T-helper 1 cell treated with Interleukin-12 subunit alpha and Interleukin-12 subunit beta and Interleukin-4 antibody, amounts not matched to agents 30 μg/mL and 1 μg/mL, for 36 hours (primary cell): ENCODE results near the gene IDNK.

Experiments
- H3K27ac Mint-ChIP-seq: one replicate; pipeline ENCODE4 v1.8.0; 2021; ENCODE audit warnings: mild to moderate bottlenecking, mixed read lengths
- H3K27me3 Mint-ChIP-seq: one replicate; pipeline ENCODE4 v1.8.0; 2021; ENCODE audit warnings: low read depth, mixed read lengths
- H3K36me3 Mint-ChIP-seq: one replicate; pipeline ENCODE4 v1.8.0; 2021; ENCODE audit warnings: low read depth, mixed read lengths
- H3K4me1 Mint-ChIP-seq: one replicate; pipeline ENCODE4 v1.8.0; 2021; ENCODE audit warnings: low read depth, mixed read lengths
- H3K4me3 Mint-ChIP-seq: one replicate; pipeline ENCODE4 v1.8.0; 2021; ENCODE audit warnings: mild to moderate bottlenecking, moderate library complexity, mixed read lengths
- H3K9me3 Mint-ChIP-seq: one replicate; pipeline ENCODE4 v1.8.0; 2021; ENCODE audit warnings: mixed read lengths

The IDNK gene

DNA sequence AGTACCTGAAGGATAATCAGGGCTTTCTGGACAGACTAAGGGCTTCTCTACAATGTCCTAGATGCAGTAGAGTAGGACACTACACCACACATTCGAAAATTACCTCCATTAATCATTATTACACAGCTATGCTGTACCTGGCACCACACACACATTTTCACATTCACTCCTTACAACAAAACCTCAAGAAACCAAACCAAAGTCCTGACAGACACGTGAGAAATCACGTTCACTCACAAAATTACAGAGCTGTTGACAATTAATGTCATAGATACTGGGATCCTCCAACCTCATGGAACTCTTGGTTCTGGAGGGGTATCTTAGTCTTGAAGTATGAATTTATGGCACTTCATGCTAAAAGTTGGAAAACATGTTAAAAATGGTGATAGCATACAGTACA, 68.5 kb downstream of the IDNK start:
- no peak overlapping the region for H3K27ac Mint-ChIP-seq
- peaks cover 7% of the 10 kb centered on the region for H3K36me3 Mint-ChIP-seq
- H3K4me3 Mint-ChIP-seq = no peak overlapping the region
- H3K9me3 Mint-ChIP-seq = no peaks in the 10 kb centered on the region
- peaks cover 44% of the 10 kb centered on the region for H3K4me1 Mint-ChIP-seq
- no peaks in the 10 kb centered on the region for H3K27me3 Mint-ChIP-seq
